Neural progenitor cell (in vitro differentiated cells): ENCODE data around the gene PROSER3.

Experiments
- CTCF ChIP-seq: fragments of 200-600 bp; sonication (generic); IDR thresholded peaks from 2 replicates; pipeline ENCODE4 v1.5.1; 2017; ENCODE audit warnings: antibody characterized with exemption, mild to moderate bottlenecking
- EZH2 ChIP-seq: fragments of 200-600 bp; sonication (generic); IDR thresholded peaks from 2 replicates; pipeline ENCODE4 v1.6.1; 2017; ENCODE audit warnings: antibody characterized with exemption, mild to moderate bottlenecking, moderate library complexity

DNA sequence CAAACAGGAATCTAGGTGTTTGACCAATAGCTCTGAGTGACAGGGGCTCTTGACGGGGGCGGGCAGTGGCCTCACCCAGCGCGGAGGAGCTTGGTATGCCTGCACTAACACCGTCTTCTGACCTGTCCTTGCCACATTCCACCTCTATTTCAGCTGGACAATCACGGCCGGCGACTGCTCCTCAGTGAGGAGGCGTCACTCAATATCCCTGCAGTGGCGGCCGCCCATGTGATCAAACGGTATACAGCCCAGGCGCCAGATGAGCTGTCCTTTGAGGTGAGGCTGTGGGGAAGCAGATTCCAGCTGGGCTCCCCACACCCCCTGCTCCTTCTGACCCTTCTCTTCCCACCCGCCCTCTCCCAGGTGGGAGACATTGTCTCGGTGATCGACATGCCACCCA lies 22.1 kb downstream of the PROSER3 start:
- TF ChIP-seq CTCF (no peak), EZH2 (no peak)
